Gastrocnemius medialis (tissue), 4 donors: ENCODE results near the gene NEK9. TPM values are rescaled to one million over a fixed set of nuclear protein-coding genes. Genes with fewer than 3 reads are reported as not detected.

Experiments used
- ATAC-seq, 2 donors: fragments of 150-250 bp; one replicate each; pipeline ENCODE4 v1.9.1; 2016
- DNase-seq, 2 donors: peaks; one replicate each; pipeline ENCODE4 v3.0.0-alpha.2; 2019
- H3K27ac ChIP-seq, 4 donors: fragments of 200-600 bp; sonication (generic); 1 replicate in 1 of 4; 2 replicates in 3 of 4; pipeline ENCODE4 v1.5.1; 2016 to 2018; ENCODE audit warnings: mild to moderate bottlenecking in 2 of 4, moderate library complexity in 1 of 4
- H3K27me3 ChIP-seq, 3 donors: fragments of 200-600 bp; sonication (generic) in 2 of 3; 1 replicate in 1 of 3; 2 replicates in 2 of 3; pipeline versions ENCODE4 v1.5.1 to v1.6.0; 2016 to 2019; ENCODE audit warnings: mild to moderate bottlenecking in 1 of 3, moderate library complexity in 1 of 3
- H3K36me3 ChIP-seq, 2 donors: fragments of 200-600 bp; sonication (generic) in 1 of 2; one replicate each; pipeline ENCODE4 v1.5.1; 2017 to 2018
- H3K4me1 ChIP-seq, 2 donors: fragments of 200-600 bp; sonication (generic) in 1 of 2; one replicate each; pipeline ENCODE4 v1.5.1; 2016 to 2017; ENCODE audit warnings: mild to moderate bottlenecking in 2 of 2
- H3K4me3 ChIP-seq, 4 donors: fragments of 200-600 bp; sonication (generic) in 3 of 4; 1 replicate in 1 of 4; 2 replicates in 3 of 4; pipeline ENCODE4 v1.5.1; 2016 to 2019; ENCODE audit warnings: mild to moderate bottlenecking in 2 of 4
- H3K9me3 ChIP-seq, 3 donors: fragments of 200-600 bp; sonication (generic) in 2 of 3; 1 replicate in 1 of 3; 2 replicates in 2 of 3; pipeline ENCODE4 v1.5.1; 2016 to 2019
- CTCF ChIP-seq, 5 experiments: fragments of 450-650 bp in 3 of 5; fragments of 200-600 bp in 2 of 5; sonication (generic) in 2 of 5; IDR thresholded peaks in 4 of 5; conservative IDR thresholded peaks in 1 of 5; 1 replicate in 4 of 5; 2 replicates in 1 of 5; pipeline ENCODE4 v1.5.1; 2016 to 2019; ENCODE audit warnings: antibody characterized with exemption in 5 of 5, mild to moderate bottlenecking in 3 of 5, moderate library complexity in 3 of 5
- POLR2A ChIP-seq, 2 donors: fragments of 450-650 bp; IDR thresholded peaks; one replicate each; pipeline ENCODE4 v1.6.1; 2017; ENCODE audit warnings: antibody characterized with exemption in 2 of 2, mild to moderate bottlenecking in 2 of 2, moderate library complexity in 2 of 2
- in situ Hi-C, 4 donors: fragments of 200-750 bp; cut with MboI; loops; one replicate each; pipeline versions ENCODE4 v1.15.0 to v1.8.0; 2017; ENCODE audit warnings: low sequenced_read_pairs in 4 of 4
- intact Hi-C: fragments of 100-400 bp; cut with DNase I; formaldehyde crosslinking; loops from one replicate; pipeline ENCODE4 v1.15.1; 2023; ENCODE audit warnings: low total_unique reads
- total RNA-seq, 4 donors: library from RNA; depleted of rRNA; stranded (reverse); fragments of >200 nt; gene quantifications; one replicate each; pipeline versions ENCODE4 v1.1.0 to v1.2.3, GENCODE V29; 2016

The NEK9 gene
- total RNA-seq, 4 donors from 2014 or later = 36.3 to 93.2 (median 42.6) TPM

- Histone ChIP-seq H3K36me3 (no peaks in the 10 kb centered on the region), H3K4me3 (no peak overlapping the region), H3K27ac (no peak overlapping the region), H3K9me3 (no peaks in the 10 kb centered on the region), H3K27me3 (no peaks in the 10 kb centered on the region), H3K4me1 (peaks cover 58% of the 10 kb centered on the region in 2 donors)
- TF ChIP-seq POLR2A (IDR thresholded peaks at IDR 0.05) = no peak
- TF ChIP-seq CTCF (IDR thresholded peaks at IDR 0.05 in 4 of 5, conservative IDR thresholded peaks at IDR 0.05 in 1 of 5) = no peak
- ATAC-seq (no peak), DNase-seq (no peak)
- intact Hi-C loops (no loop called here), in situ Hi-C loops (no loop called here)
These were observed 38.0 kb upstream of the NEK9 start for GRCh38 chr14:75164809-75165208.

GRCh38 chr14:75163677-75164076 lies 36.8 kb upstream of the NEK9 start:
- Histone ChIP-seq H3K36me3 (no peaks in the 10 kb centered on the region), H3K9me3 (no peaks in the 10 kb centered on the region), H3K27me3 (no peaks in the 10 kb centered on the region), H3K4me3 (no peak overlapping the region), H3K27ac (peak overlapping the region in 1 of 4 donors; percentile 18), H3K4me1 (peaks cover 57 to 64% of the 10 kb centered on the region in 2 donors)
- ATAC-seq (no peak), DNase-seq (no peak)
- intact Hi-C loops = no loop called here
- in situ Hi-C loops = no loop called here
- no peak for TF ChIP-seq CTCF (IDR thresholded peaks at IDR 0.05 in 4 of 5, conservative IDR thresholded peaks at IDR 0.05 in 1 of 5)
- no peak for TF ChIP-seq POLR2A (IDR thresholded peaks at IDR 0.05)

DNA sequence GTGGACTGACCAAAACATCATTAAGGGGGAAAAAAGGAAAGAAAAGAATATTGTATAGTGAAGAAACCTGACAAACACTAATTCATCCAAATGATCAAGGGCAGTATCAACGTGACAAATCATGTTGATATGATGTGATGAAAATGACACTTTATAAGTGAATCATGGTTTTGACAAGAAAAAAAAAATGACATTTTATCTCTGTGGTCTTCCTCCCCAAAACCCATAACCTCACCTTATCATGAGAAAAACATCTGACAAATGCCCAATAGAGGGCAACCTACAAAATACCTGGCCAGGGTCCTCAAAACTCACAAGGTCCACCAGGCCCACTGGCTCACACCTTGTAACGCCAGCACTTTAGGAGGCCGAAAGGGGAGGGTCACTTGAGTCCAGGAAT lies 35.8 kb upstream of the NEK9 start:
- Histone ChIP-seq H3K27ac (peak overlapping the region in 1 of 4 donors; percentile 71), H3K4me1 (peaks cover 48 to 55% of the 10 kb centered on the region in 2 donors), H3K27me3 (no peaks in the 10 kb centered on the region), H3K4me3 (no peak overlapping the region), H3K36me3 (no peaks in the 10 kb centered on the region), H3K9me3 (no peaks in the 10 kb centered on the region)
- DNase-seq (no peak), ATAC-seq (no peak)
- no peak for TF ChIP-seq CTCF (IDR thresholded peaks at IDR 0.05 in 4 of 5, conservative IDR thresholded peaks at IDR 0.05 in 1 of 5)
- TF ChIP-seq POLR2A (IDR thresholded peaks at IDR 0.05) = no peak
- in situ Hi-C loops = no loop called here
- intact Hi-C loops = no loop called here

DNA sequence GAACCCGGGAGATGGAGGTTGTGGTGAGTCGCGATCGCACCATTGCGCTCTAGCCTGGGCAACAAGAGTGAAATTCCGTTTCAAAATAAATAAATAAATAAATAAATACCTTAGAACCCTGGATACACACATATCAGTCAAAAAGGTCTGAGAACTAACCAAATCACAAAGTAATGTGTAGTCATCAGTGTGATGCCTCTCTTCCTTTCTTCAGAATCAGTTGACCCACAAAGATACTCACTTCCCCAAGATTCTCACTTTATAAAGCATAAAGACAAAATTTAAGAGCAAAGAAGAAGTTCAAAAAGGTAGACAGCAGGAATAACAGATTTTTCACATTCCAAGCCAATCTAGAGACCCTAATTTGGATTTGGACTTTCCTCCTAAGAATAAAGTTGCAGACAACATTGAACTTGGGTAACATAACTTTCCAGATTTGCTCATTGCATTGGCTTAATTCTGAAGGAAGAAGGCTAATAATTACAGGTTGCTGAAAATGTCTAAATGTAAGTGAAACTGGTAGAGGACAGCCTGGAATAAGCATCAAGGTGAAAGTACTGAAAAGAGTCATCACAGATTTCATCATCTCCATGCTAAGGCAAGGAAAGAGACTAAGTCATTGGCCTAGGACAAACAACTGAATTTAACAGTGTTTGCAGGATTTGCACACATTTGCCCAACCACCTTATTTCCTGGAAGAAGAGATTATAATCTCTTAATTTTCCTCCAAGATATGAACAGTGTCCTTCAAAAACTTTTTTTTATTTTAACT lies 32.2 kb upstream of the NEK9 start:
- intact Hi-C loops (no loop called here), in situ Hi-C loops (loop anchor here in 2 of 4 donors (10.0 kb wide), 2 partner anchors 76 to 96 kb away; no protein-coding TSS in a partner anchor)
- DNase-seq (no peak), ATAC-seq (peak; percentile 30 to 67)
- Histone ChIP-seq H3K36me3 (no peaks in the 10 kb centered on the region), H3K9me3 (no peaks in the 10 kb centered on the region), H3K4me1 (peaks cover 23 to 34% of the 10 kb centered on the region in 2 donors), H3K27ac (peak overlapping the region; percentile 49 to 71 (median 57)), H3K4me3 (no peak overlapping the region), H3K27me3 (no peaks in the 10 kb centered on the region)
- TF ChIP-seq CTCF (IDR thresholded peaks at IDR 0.05 in 4 of 5, conservative IDR thresholded peaks at IDR 0.05 in 1 of 5) = no peak
- TF ChIP-seq POLR2A (IDR thresholded peaks at IDR 0.05) = no peak
